Muscle of leg (tissue), 11 donors: ENCODE data around the gene PKD2L1. TPM values are rescaled to one million over a fixed set of nuclear protein-coding genes. Genes with fewer than 3 reads are reported as not detected.

Source experiments
- DNase-seq: peaks from one replicate; pipeline ENCODE4 v3.0.0; 2013
- H3K27ac ChIP-seq: one replicate; pipeline ENCODE4 v1.5.1; 2013; ENCODE audit warnings: mild to moderate bottlenecking, low read length, control low read depth
- H3K27me3 ChIP-seq: one replicate; pipeline ENCODE4 v1.6.1; 2013; ENCODE audit warnings: low read length; ENCODE audit not compliant: control insufficient read depth, insufficient read depth
- H3K36me3 ChIP-seq: one replicate; pipeline ENCODE4 v1.6.1; 2013; ENCODE audit warnings: low read length; ENCODE audit not compliant: control insufficient read depth, insufficient read depth
- H3K4me1 ChIP-seq: one replicate; pipeline ENCODE4 v1.6.1; 2013; ENCODE audit warnings: low read length; ENCODE audit not compliant: control insufficient read depth, insufficient read depth
- H3K4me3 ChIP-seq: one replicate; pipeline ENCODE4 v1.5.1; 2013; ENCODE audit warnings: low read length, control low read depth
- H3K9me3 ChIP-seq: replicated peaks from 2 replicates; pipeline ENCODE4 v1.6.1; 2013; ENCODE audit warnings: low read depth, low read length; ENCODE audit not compliant: control insufficient read depth
- WGBS: methylation state at CpG from one replicate; pipeline ENCODE4 v1.1.5; 2013; ENCODE audit warnings: missing lambda C conversion rate; ENCODE audit not compliant: insufficient coverage; 5-methylcytosine and 5-hydroxymethylcytosine counted together
- polyA plus RNA-seq, 8 donors: library from polyadenylated mRNA; unstranded; fragments of 120-200 nt; gene quantifications; one replicate each; pipeline versions ENCODE4 v1.2.1 to v1.2.3, GENCODE V29; 2013; ENCODE audit warnings: inconsistent platforms in 1 of 8, low replicate concordance in 1 of 8; ENCODE audit not compliant: insufficient read length in 8 of 8, insufficient read depth in 1 of 8
- total RNA-seq: library from RNA; stranded (reverse); fragments of 120-200 nt; gene quantifications from one replicate; pipeline ENCODE4 v1.2.4, GENCODE V29; 2013

PKD2L1 gene
- total and polyA plus RNA-seq, 9 donors, result 0.04 to 0.32 (median 0.11) TPM; not detected in 2

GRCh38 chr10:100346351-100346764 is 16.3 kb upstream of the PKD2L1 start:
- 0% methylated on average over 18 of the region's 36 CpGs for WGBS
- Histone ChIP-seq H3K9me3 (no peaks in the 10 kb centered on the region), H3K27ac (peak overlapping the region; percentile 7), H3K4me3 (peak overlapping the region; percentile 74), H3K27me3 (peaks cover 9% of the 10 kb centered on the region), H3K4me1 (peaks cover 21% of the 10 kb centered on the region), H3K36me3 (peaks cover 10% of the 10 kb centered on the region)
- peak; percentile 74 for DNase-seq

GRCh38 chr10:100345570-100346330 is 15.7 kb upstream of the PKD2L1 start:
- H3K4me1 ChIP-seq, result peaks cover 27% of the 10 kb centered on the region
- no peak for DNase-seq
- peaks cover 9% of the 10 kb centered on the region for H3K27me3 ChIP-seq
- no peaks in the 10 kb centered on the region for H3K9me3 ChIP-seq
- H3K27ac ChIP-seq, result no peak overlapping the region
- H3K36me3 ChIP-seq, result peaks cover 10% of the 10 kb centered on the region
- peak overlapping the region; percentile 74 for H3K4me3 ChIP-seq
- WGBS, result 31% methylated on average over 5 of the region's 9 CpGs

- peaks cover 32% of the 10 kb centered on the region for H3K4me1 ChIP-seq
- no peak overlapping the region for H3K27ac ChIP-seq
- H3K36me3 ChIP-seq, result peaks cover 5% of the 10 kb centered on the region
- peaks cover 9% of the 10 kb centered on the region for H3K27me3 ChIP-seq
- no peak overlapping the region for H3K4me3 ChIP-seq
- no peak for DNase-seq
- 86% methylated on average over 2 of the region's 3 CpGs for WGBS
- no peaks in the 10 kb centered on the region for H3K9me3 ChIP-seq
These were observed 14.3 kb upstream of the PKD2L1 start for GRCh38 chr10:100344241-100344788.

GRCh38 chr10:100342627-100342972 is 12.6 kb upstream of the PKD2L1 start:
- DNase-seq, result no peak
- H3K4me3 ChIP-seq, result no peak overlapping the region
- peaks cover 6% of the 10 kb centered on the region for H3K27me3 ChIP-seq
- 20% methylated on average over 1 of the region's 7 CpGs for WGBS
- no peaks in the 10 kb centered on the region for H3K9me3 ChIP-seq
- no peaks in the 10 kb centered on the region for H3K36me3 ChIP-seq
- H3K4me1 ChIP-seq, result peaks cover 24% of the 10 kb centered on the region
- H3K27ac ChIP-seq, result no peak overlapping the region

DNA sequence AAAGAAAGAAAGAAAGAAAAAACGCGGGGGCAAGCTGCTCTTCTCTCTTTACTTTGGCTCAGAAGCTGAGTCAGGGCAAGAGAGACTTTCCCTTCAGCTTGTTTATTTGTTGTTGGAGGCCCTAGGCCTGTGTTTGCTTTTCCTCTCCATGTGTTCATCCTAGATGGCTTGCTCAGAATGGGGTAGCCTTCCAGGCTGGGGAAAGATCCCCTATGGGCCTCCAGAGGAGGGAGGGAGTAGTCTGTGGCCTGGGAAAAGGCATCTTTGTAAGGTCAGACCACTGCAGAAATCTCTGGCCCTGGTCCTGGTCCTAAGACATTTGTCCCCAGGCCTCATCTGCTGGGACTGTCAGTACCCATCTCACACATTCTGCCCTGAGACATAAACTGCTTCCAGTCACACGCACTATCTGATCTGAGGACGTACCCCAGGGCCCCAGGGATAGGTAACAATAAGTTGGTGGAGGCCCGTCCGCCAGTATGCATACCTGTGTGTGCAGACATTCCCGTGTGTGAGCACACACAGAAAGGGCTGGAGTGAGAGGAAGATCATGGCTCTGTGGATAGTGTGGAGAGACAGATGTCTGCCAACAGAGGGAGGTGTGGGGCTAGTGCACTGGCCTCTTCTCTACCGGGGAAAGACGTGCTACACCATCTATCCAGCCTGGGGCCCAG is 12.1 kb upstream of the PKD2L1 start:
- Histone ChIP-seq H3K36me3 (no peaks in the 10 kb centered on the region), H3K4me1 (peaks cover 21% of the 10 kb centered on the region), H3K4me3 (no peak overlapping the region), H3K9me3 (no peaks in the 10 kb centered on the region), H3K27me3 (peaks cover 6% of the 10 kb centered on the region), H3K27ac (no peak overlapping the region)
- WGBS, result 55% methylated on average over 3 of the region's 9 CpGs
- DNase-seq, result peak; percentile 41

GRCh38 chr10:100340948-100341847 is 11.2 kb upstream of the PKD2L1 start:
- Histone ChIP-seq H3K4me1 (peaks cover 19% of the 10 kb centered on the region), H3K4me3 (no peak overlapping the region), H3K36me3 (no peaks in the 10 kb centered on the region), H3K9me3 (no peaks in the 10 kb centered on the region), H3K27me3 (peaks cover 5% of the 10 kb centered on the region), H3K27ac (peak overlapping the region; percentile 25)
- peak; percentile 70 for DNase-seq
- 58% methylated on average over 8 of the region's 12 CpGs for WGBS

- H3K36me3 ChIP-seq, result no peaks in the 10 kb centered on the region
- H3K27ac ChIP-seq, result no peak overlapping the region
- peaks cover 3% of the 10 kb centered on the region for H3K27me3 ChIP-seq
- no peaks in the 10 kb centered on the region for H3K9me3 ChIP-seq
- H3K4me3 ChIP-seq, result no peak overlapping the region
- 55% methylated on average over 5 of the region's 5 CpGs for WGBS
- no peak for DNase-seq
- H3K4me1 ChIP-seq, result peaks cover 12% of the 10 kb centered on the region
These were observed 9.2 kb upstream of the PKD2L1 start for GRCh38 chr10:100339236-100339635.

DNA sequence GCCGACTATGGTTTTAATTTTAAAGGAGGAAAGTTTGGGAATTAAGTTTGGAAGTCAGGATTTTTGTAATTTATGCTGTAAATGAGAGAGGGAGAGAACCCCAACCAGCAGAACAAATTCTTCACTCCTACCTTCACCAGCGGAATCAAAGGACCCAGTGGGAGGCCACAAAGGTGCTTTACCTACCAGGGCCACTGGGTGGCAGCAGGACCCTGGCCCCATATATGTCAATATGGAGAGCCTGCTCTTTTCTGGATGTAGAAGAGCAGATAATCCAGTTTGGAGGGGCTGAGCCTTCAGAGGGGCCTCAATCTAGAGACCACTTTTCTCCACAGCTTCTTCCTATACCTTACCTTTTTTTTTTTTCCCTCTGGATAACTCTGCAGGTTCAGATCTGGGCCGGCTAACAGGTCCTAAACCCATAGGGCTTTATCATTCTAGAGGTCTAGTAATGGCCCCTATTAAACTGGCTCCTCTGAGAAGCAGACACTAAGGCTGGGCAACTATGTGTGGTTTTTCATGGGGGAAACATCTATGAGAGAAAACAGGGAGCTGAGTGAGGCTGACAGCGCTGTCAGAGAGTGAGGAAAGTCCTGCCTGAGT is 8.5 kb upstream of the PKD2L1 start:
- no peaks in the 10 kb centered on the region for H3K36me3 ChIP-seq
- no peak overlapping the region for H3K4me3 ChIP-seq
- peaks cover 5% of the 10 kb centered on the region for H3K27me3 ChIP-seq
- no peaks in the 10 kb centered on the region for H3K9me3 ChIP-seq
- H3K4me1 ChIP-seq, result peaks cover 12% of the 10 kb centered on the region
- H3K27ac ChIP-seq, result no peak overlapping the region
- 61% methylated on average over 2 of the region's 4 CpGs for WGBS
- peak; percentile 62 for DNase-seq

- H3K27ac ChIP-seq, result no peak overlapping the region
- peaks cover 28% of the 10 kb centered on the region for H3K27me3 ChIP-seq
- no peaks in the 10 kb centered on the region for H3K4me1 ChIP-seq
- no peaks in the 10 kb centered on the region for H3K36me3 ChIP-seq
- no peaks in the 10 kb centered on the region for H3K9me3 ChIP-seq
- no peak for DNase-seq
- H3K4me3 ChIP-seq, result no peak overlapping the region
- 90% methylated on average over 2 of the region's 9 CpGs for WGBS
These were observed 4.7 kb upstream of the PKD2L1 start for GRCh38 chr10:100334762-100335161.
